HepG2 (cell line): ENCODE results near the gene TIMM44. TPM values are rescaled to one million over a fixed set of nuclear protein-coding genes. Genes with fewer than 3 reads are reported as not detected.

Experiments used
- AGO2 ChIP-seq: fragments of 200-400 bp; formaldehyde crosslinking; optimal IDR thresholded peaks from 2 replicates; pipeline ENCODE3; 2017; ENCODE audit warnings: mild to moderate bottlenecking, low read depth, low read length, moderate library complexity
- FOXA3 ChIP-seq: IDR thresholded peaks from 2 replicates; pipeline ENCODE4 v1.6.1; 2016; ENCODE audit warnings: missing genetic modification reagents, missing compliant biosample characterization
- IKZF1 ChIP-seq: fragments of 450-650 bp; IDR thresholded peaks from 2 replicates; pipeline ENCODE4 v1.7.1; 2016
- ISL2 ChIP-seq: sonication (generic); formaldehyde crosslinking; IDR thresholded peaks from 2 replicates; pipeline ENCODE4 v1.5.0; 2020; ENCODE audit warnings: missing genetic modification reagents
- PRPF4 ChIP-seq: fragments of 200-400 bp; formaldehyde crosslinking; IDR thresholded peaks from 2 replicates; pipeline ENCODE4 v1.6.1; 2016; ENCODE audit warnings: low read length, low read depth; ENCODE audit not compliant: poor library complexity, severe bottlenecking
- RBFOX2 ChIP-seq: fragments of 200-400 bp; formaldehyde crosslinking; IDR thresholded peaks from 2 replicates; pipeline ENCODE4 v1.6.1; 2017; ENCODE audit warnings: low read depth, mild to moderate bottlenecking, low read length
- TP53 ChIP-seq: sonication (generic); formaldehyde crosslinking; conservative IDR thresholded peaks from 2 replicates; pipeline ENCODE4 v1.4.0; 2020; ENCODE audit warnings: missing genetic modification reagents
- ZBTB20 ChIP-seq: sonication (generic); formaldehyde crosslinking; IDR thresholded peaks from 2 replicates; pipeline ENCODE4 v1.8.1; 2023; ENCODE audit warnings: missing genetic modification reagents, low read depth, mild to moderate bottlenecking, borderline replicate concordance
- ZNF562 ChIP-seq: sonication (generic); formaldehyde crosslinking; IDR thresholded peaks from 2 replicates; pipeline ENCODE4 v1.8.0; 2022; ENCODE audit warnings: missing genetic modification reagents, borderline replicate concordance
- ZNF660 ChIP-seq: sonication (generic); formaldehyde crosslinking; IDR thresholded peaks from 2 replicates; pipeline ENCODE4 v1.5.1; 2020; ENCODE audit warnings: mild to moderate bottlenecking, low read depth, missing genetic modification reagents, borderline replicate concordance
- ZNF674 ChIP-seq: sonication (generic); formaldehyde crosslinking; IDR thresholded peaks from 2 replicates; pipeline ENCODE4 v1.5.0; 2020; ENCODE audit warnings: low read depth, mild to moderate bottlenecking, missing genetic modification reagents
- polyA plus RNA-seq, 8 experiments: library from polyadenylated mRNA; depleted of rRNA in 3 of 8; stranded (reverse) in 7 of 8; unstranded in 1 of 8; fragments of >200 nt; fragmentation: Illumina TruSeq in 4 of 8; extraction: Trizol in 4 of 8; gene quantifications; 2 replicates each; pipeline versions ENCODE4 v1.2.1 to v1.2.3, GENCODE V29; 2011 to 2016; ENCODE audit warnings: low read depth in 4 of 8, missing spikeins in 1 of 8, mixed read lengths in 1 of 8; ENCODE audit not compliant: insufficient read depth in 1 of 8
- total RNA-seq, 5 experiments: library from RNA; depleted of rRNA; stranded (reverse); fragments of >200 nt; fragmentation: Illumina TruSeq; extraction: Trizol; gene quantifications; 2 replicates each; pipeline ENCODE4 v1.2.3, GENCODE V29; 2016; ENCODE audit warnings: low read depth in 1 of 5
- TF ChIP-seq, protein P1 (sequence below), 2 experiments: fragments of 450-650 bp in 1 of 2; sonication (generic) in 1 of 2; formaldehyde crosslinking in 1 of 2; IDR thresholded peaks; 2 replicates each; pipeline versions ENCODE4 v1.6.1 to v1.8.0; 2016 to 2022; ENCODE audit warnings: antibody characterized with exemption in 1 of 2, mild to moderate bottlenecking in 1 of 2, missing genetic modification reagents in 1 of 2
- TF ChIP-seq, protein P2 (sequence below): sonication (generic); formaldehyde crosslinking; IDR thresholded peaks from 2 replicates; pipeline ENCODE4 v1.4.0; 2020; ENCODE audit warnings: missing genetic modification reagents, borderline replicate concordance
- TF ChIP-seq, protein P3 (sequence below): IDR thresholded peaks from 2 replicates; pipeline ENCODE4 v1.6.1; 2016; ENCODE audit warnings: mild to moderate bottlenecking, missing biosample characterization, missing genetic modification reagents

TIMM44 gene
- total and polyA plus RNA-seq, 2 of the 13 experiments (the other 11 are each of a cell fraction or from before 2014, with no cell fraction given), result 42.9 to 72.6 TPM

DNA sequence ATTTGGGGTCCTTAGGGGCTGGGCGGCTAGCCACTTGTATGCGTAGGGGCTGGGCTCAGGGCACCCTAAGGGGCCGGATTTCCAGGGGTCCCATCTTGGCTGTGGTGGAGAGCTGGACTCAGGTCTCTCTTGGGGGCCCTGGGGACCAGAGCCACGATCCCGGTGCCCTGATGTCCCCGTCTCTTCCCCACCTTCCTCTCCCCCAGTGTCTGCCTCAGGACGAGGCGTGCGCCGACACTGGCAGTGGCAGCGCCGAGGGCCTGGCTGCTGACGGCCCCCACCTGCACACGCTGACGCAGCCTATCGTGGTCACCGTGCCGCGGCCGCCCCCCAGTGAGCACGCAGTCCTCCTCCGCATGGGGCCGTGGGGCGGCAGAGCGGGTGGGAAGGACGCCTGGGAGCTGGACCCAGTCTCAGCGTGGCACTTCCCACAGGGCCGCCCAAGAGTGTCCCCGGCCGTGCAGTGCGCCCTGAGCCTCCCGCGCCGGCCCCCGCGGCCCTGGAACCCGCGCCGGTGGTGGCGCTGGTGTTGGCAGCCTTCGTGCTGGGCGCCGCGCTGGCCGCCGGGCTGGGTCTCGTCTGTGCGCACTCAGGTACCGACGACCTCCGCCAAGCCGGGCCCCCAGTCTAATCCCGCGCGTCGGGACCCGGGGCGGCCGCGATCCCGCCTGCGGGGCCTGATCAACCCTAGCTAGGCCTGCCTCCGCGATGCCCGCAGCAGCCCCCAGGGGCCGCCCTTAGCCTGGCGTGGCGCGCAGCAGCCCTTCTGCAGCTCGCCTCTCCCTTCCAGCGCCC is 26.0 kb downstream of the TIMM44 start (continued):
- TF ChIP-seq, protein P1, sequence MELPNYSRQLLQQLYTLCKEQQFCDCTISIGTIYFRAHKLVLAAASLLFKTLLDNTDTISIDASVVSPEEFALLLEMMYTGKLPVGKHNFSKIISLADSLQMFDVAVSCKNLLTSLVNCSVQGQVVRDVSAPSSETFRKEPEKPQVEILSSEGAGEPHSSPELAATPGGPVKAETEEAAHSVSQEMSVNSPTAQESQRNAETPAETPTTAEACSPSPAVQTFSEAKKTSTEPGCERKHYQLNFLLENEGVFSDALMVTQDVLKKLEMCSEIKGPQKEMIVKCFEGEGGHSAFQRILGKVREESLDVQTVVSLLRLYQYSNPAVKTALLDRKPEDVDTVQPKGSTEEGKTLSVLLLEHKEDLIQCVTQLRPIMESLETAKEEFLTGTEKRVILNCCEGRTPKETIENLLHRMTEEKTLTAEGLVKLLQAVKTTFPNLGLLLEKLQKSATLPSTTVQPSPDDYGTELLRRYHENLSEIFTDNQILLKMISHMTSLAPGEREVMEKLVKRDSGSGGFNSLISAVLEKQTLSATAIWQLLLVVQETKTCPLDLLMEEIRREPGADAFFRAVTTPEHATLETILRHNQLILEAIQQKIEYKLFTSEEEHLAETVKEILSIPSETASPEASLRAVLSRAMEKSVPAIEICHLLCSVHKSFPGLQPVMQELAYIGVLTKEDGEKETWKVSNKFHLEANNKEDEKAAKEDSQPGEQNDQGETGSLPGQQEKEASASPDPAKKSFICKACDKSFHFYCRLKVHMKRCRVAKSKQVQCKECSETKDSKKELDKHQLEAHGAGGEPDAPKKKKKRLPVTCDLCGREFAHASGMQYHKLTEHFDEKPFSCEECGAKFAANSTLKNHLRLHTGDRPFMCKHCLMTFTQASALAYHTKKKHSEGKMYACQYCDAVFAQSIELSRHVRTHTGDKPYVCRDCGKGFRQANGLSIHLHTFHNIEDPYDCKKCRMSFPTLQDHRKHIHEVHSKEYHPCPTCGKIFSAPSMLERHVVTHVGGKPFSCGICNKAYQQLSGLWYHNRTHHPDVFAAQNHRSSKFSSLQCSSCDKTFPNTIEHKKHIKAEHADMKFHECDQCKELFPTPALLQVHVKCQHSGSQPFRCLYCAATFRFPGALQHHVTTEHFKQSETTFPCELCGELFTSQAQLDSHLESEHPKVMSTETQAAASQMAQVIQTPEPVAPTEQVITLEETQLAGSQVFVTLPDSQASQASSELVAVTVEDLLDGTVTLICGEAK (IDR thresholded peaks at IDR 0.05), result no peak
- TF ChIP-seq, protein P1 (CRISPR knock-in tag; IDR thresholded peaks at IDR 0.05), result no peak
- TF ChIP-seq, protein P2, sequence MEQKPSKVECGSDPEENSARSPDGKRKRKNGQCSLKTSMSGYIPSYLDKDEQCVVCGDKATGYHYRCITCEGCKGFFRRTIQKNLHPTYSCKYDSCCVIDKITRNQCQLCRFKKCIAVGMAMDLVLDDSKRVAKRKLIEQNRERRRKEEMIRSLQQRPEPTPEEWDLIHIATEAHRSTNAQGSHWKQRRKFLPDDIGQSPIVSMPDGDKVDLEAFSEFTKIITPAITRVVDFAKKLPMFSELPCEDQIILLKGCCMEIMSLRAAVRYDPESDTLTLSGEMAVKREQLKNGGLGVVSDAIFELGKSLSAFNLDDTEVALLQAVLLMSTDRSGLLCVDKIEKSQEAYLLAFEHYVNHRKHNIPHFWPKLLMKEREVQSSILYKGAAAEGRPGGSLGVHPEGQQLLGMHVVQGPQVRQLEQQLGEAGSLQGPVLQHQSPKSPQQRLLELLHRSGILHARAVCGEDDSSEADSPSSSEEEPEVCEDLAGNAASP (CRISPR knock-in tag), result no peak
- TF ChIP-seq ISL2 (CRISPR knock-in tag) (no peak), AGO2 (peak; percentile 71), FOXA3 (CRISPR knock-in tag) (no peak), ZNF562 (CRISPR knock-in tag) (no peak), ZNF674 (CRISPR knock-in tag) (no peak), ZBTB20 (CRISPR knock-in tag) (no peak), ZNF660 (CRISPR knock-in tag) (no peak), PRPF4 (no peak), RBFOX2 (peak; percentile 26; the same call in 1 of the 2 replicates), IKZF1 (no peak), TP53 (CRISPR knock-in tag) (no peak)
- TF ChIP-seq, protein P3, sequence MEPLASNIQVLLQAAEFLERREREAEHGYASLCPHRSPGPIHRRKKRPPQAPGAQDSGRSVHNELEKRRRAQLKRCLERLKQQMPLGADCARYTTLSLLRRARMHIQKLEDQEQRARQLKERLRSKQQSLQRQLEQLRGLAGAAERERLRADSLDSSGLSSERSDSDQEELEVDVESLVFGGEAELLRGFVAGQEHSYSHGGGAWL (CRISPR knock-in tag), result no peak
